Measurements from ENCODE around the gene SPATA3. TPM values are rescaled to one million over a fixed set of nuclear protein-coding genes. Genes with fewer than 3 reads are reported as not detected.

SPATA3 gene
- total RNA-seq, 2 donors from 2014 or later, result not detected

GRCh38 chr2:231007286-231008098, 11.6 kb downstream of the SPATA3 start:
- H3K27me3 ChIP-seq (ENCODE audit: control insufficient read depth, insufficient read depth, low read length, poor library complexity, severe bottlenecking), result peaks cover 30% of the 10 kb centered on the region
- H3K4me1 ChIP-seq (ENCODE audit: control insufficient read depth, insufficient read depth, low read length), result no peaks in the 10 kb centered on the region
- no peaks in the 10 kb centered on the region for H3K36me3 ChIP-seq (ENCODE audit: control insufficient read depth, insufficient read depth, low read length)
- Mint-ChIP-seq H3K9me3 (peaks cover 5% of the 10 kb centered on the region), H3K36me3 (ENCODE audit: low read depth) (peaks cover 2% of the 10 kb centered on the region), H3K4me1 (peaks cover 4% of the 10 kb centered on the region), H3K27me3 (ENCODE audit: insufficient read depth) (peaks cover 36% of the 10 kb centered on the region), H3K27ac (no peak overlapping the region), H3K4me3 (no peak overlapping the region)
- peak; percentile 32 for TF ChIP-seq CTCF (conservative IDR thresholded peaks at IDR 0.05)
- no peak overlapping the region for H3K4me3 ChIP-seq (ENCODE audit: low read length)
- no peak for DNase-seq
- H3K9ac ChIP-seq (ENCODE audit: extremely low read depth, low read length, poor library complexity, severe bottlenecking), result no peak overlapping the region
- H3K27ac ChIP-seq (ENCODE audit: low read depth, low read length), result no peak overlapping the region
- WGBS, 2 experiments (ENCODE audit: insufficient coverage in 1 of 2, insufficient read length in 1 of 2), result 84 to 88% methylated on average over 7 to 10 of the region's 10 CpGs
- H3K9me3 ChIP-seq (ENCODE audit: control insufficient read depth, low read length), result no peaks in the 10 kb centered on the region

GRCh38 chr2:231008131-231008530, 12.2 kb downstream of the SPATA3 start:
- no peak overlapping the region for H3K4me3 ChIP-seq (ENCODE audit: low read length)
- Mint-ChIP-seq H3K4me3 (no peak overlapping the region), H3K27me3 (ENCODE audit: insufficient read depth) (peaks cover 31% of the 10 kb centered on the region), H3K9me3 (peaks cover 5% of the 10 kb centered on the region), H3K4me1 (peaks cover 4% of the 10 kb centered on the region), H3K36me3 (ENCODE audit: low read depth) (peaks cover 2% of the 10 kb centered on the region), H3K27ac (no peak overlapping the region)
- H3K27ac ChIP-seq (ENCODE audit: low read depth, low read length), result no peak overlapping the region
- no peaks in the 10 kb centered on the region for H3K36me3 ChIP-seq (ENCODE audit: control insufficient read depth, insufficient read depth, low read length)
- no peaks in the 10 kb centered on the region for H3K4me1 ChIP-seq (ENCODE audit: control insufficient read depth, insufficient read depth, low read length)
- DNase-seq, result no peak
- no peak overlapping the region for H3K9ac ChIP-seq (ENCODE audit: extremely low read depth, low read length, poor library complexity, severe bottlenecking)
- peaks cover 23% of the 10 kb centered on the region for H3K27me3 ChIP-seq (ENCODE audit: control insufficient read depth, insufficient read depth, low read length, poor library complexity, severe bottlenecking)
- no peaks in the 10 kb centered on the region for H3K9me3 ChIP-seq (ENCODE audit: control insufficient read depth, low read length)
- 92 to 98% methylated on average over 5 to 6 of the region's 6 CpGs for WGBS, 2 experiments (ENCODE audit: insufficient coverage in 1 of 2, insufficient read length in 1 of 2)
- TF ChIP-seq CTCF (conservative IDR thresholded peaks at IDR 0.05), result no peak

- H3K9ac ChIP-seq (ENCODE audit: extremely low read depth, low read length, poor library complexity, severe bottlenecking), result no peak overlapping the region
- H3K27ac ChIP-seq (ENCODE audit: low read depth, low read length), result no peak overlapping the region
- H3K27ac Mint-ChIP-seq, result no peak overlapping the region
- no peaks in the 10 kb centered on the region for H3K9me3 ChIP-seq (ENCODE audit: control insufficient read depth, low read length)
- peaks cover 4% of the 10 kb centered on the region for H3K4me1 Mint-ChIP-seq
- no peaks in the 10 kb centered on the region for H3K36me3 ChIP-seq (ENCODE audit: control insufficient read depth, insufficient read depth, low read length)
- peaks cover 20% of the 10 kb centered on the region for H3K27me3 ChIP-seq (ENCODE audit: control insufficient read depth, insufficient read depth, low read length, poor library complexity, severe bottlenecking)
- WGBS, 2 experiments (ENCODE audit: insufficient coverage in 1 of 2, insufficient read length in 1 of 2), result 82 to 92% methylated on average over 5 to 14 of the region's 14 CpGs
- no peak overlapping the region for H3K4me3 ChIP-seq (ENCODE audit: low read length)
- no peak overlapping the region for H3K4me3 Mint-ChIP-seq
- no peaks in the 10 kb centered on the region for H3K4me1 ChIP-seq (ENCODE audit: control insufficient read depth, insufficient read depth, low read length)
- DNase-seq, result no peak
- peaks cover 5% of the 10 kb centered on the region for H3K9me3 Mint-ChIP-seq
- TF ChIP-seq CTCF (conservative IDR thresholded peaks at IDR 0.05), result no peak
- H3K36me3 Mint-ChIP-seq (ENCODE audit: low read depth), result peaks cover 2% of the 10 kb centered on the region
- peaks cover 20% of the 10 kb centered on the region for H3K27me3 Mint-ChIP-seq (ENCODE audit: insufficient read depth)
Observed at GRCh38 chr2:231009236-231009919, 13.5 kb downstream of the SPATA3 start.

All from endodermal cell (in vitro differentiated cells).